Common myeloid progenitor, CD34-positive (primary cell): Measurements from ENCODE around the gene SDHAF2.

Source experiments
- CTCF ChIA-PET: fragments of 350-600 bp; sonication (Branson Sonifier 250); formaldehyde crosslinking; loops from one replicate; lab custom pipeline; 2021; ENCODE audit warnings: antibody characterized with exemption; lab: Charles Lee
- POLR2A ChIA-PET: fragments of 350-600 bp; sonication (Branson Sonifier 250); formaldehyde crosslinking; loops from one replicate; lab custom pipeline; 2021; ENCODE audit warnings: antibody characterized with exemption; lab: Charles Lee
- DNase-seq, 3 donors: peaks; one replicate each; pipeline versions ENCODE4 v3.0.0 to v3.0.0-alpha.2; 2013
- H3K27ac ChIP-seq, 2 experiments: 1 replicate in 1 of 2; 2 replicates in 1 of 2; pipeline ENCODE4 v1.7.0; 2013; ENCODE audit warnings: inconsistent platforms in 2 of 2, low read length in 2 of 2, mild to moderate bottlenecking in 2 of 2, low read depth in 1 of 2, moderate library complexity in 1 of 2; ENCODE audit not compliant: severe bottlenecking in 2 of 2, insufficient read depth in 1 of 2, poor library complexity in 1 of 2
- H3K27me3 ChIP-seq, 5 experiments: replicated peaks in 2 of 5; 1 replicate in 3 of 5; 2 replicates in 2 of 5; pipeline versions ENCODE4 v1.6.1 to v1.7.0; 2013; ENCODE audit warnings: low read length in 4 of 5, mild to moderate bottlenecking in 2 of 5, moderate library complexity in 2 of 5, inconsistent platforms in 1 of 5; ENCODE audit not compliant: insufficient read depth in 5 of 5, control insufficient read depth in 4 of 5
- H3K36me3 ChIP-seq, 4 experiments: 1 replicate in 2 of 4; 2 replicates in 2 of 4; pipeline versions ENCODE4 v1.6.1 to v1.7.0; 2013; ENCODE audit warnings: low read length in 3 of 4, control low read depth in 1 of 4, mild to moderate bottlenecking in 1 of 4; ENCODE audit not compliant: control insufficient read depth in 4 of 4, insufficient read depth in 4 of 4
- H3K4me1 ChIP-seq, 4 experiments: 1 replicate in 3 of 4; 2 replicates in 1 of 4; pipeline versions ENCODE4 v1.6.1 to v1.7.1; 2013; ENCODE audit warnings: low read length in 3 of 4, mild to moderate bottlenecking in 3 of 4, control low read depth in 1 of 4, inconsistent platforms in 1 of 4, moderate library complexity in 1 of 4; ENCODE audit not compliant: control insufficient read depth in 4 of 4, insufficient read depth in 4 of 4; ENCODE audit errors: control extremely low read depth in 1 of 4
- H3K4me3 ChIP-seq, 7 experiments: 1 replicate in 4 of 7; 2 replicates in 3 of 7; pipeline versions ENCODE4 v1.5.1 to v1.7.0; 2013; ENCODE audit warnings: mild to moderate bottlenecking in 7 of 7, low read length in 6 of 7, moderate library complexity in 6 of 7, inconsistent platforms in 2 of 7, low read depth in 2 of 7, control low read depth in 1 of 7; ENCODE audit not compliant: insufficient read depth in 4 of 7, control insufficient read depth in 1 of 7; ENCODE audit errors: extremely low read depth in 1 of 7
- H3K9me3 ChIP-seq, 5 experiments: 1 replicate in 4 of 5; 2 replicates in 1 of 5; pipeline versions ENCODE4 v1.6.1 to v1.7.1; 2013; ENCODE audit warnings: low read length in 4 of 5, mild to moderate bottlenecking in 2 of 5, inconsistent platforms in 1 of 5, low read depth in 1 of 5, moderate library complexity in 1 of 5; ENCODE audit not compliant: control insufficient read depth in 4 of 5, insufficient read depth in 2 of 5; ENCODE audit errors: control extremely low read depth in 1 of 5
- WGBS: methylation state at CpG from one replicate; pipeline ENCODE4 v1.1.5; 2013; ENCODE audit not compliant: insufficient coverage; 5-methylcytosine and 5-hydroxymethylcytosine counted together

Gene SDHAF2

DNA sequence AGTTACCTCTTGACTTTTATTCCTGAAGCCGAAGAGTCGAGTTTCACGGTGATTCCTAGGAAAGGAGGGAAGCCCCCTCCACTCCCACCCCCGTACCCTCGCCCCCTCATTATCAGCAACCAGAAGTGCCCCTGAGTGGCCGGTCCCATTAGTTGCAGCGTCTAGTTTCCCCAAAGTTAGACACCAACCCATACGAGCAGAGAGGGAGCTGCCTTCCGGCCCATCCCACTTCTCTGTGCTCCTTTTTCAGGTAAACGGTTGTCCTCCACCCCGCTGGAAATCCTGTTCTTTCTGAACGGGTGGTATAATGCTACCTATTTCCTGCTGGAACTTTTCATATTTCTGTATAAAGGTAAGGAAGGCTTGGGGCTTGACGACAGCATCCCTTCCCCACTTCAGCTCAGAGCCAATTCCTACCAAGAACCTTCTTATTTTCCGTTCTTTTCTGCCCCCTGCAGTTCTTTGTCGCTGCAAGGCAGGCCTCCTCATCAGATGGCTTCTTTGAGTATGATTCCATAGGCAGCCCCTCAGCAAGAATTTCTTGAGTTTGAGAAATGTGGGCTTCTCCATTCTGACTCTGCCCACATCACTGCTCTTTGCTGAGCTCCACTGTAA is 36.8 kb upstream of the SDHAF2 start:
- no peaks in the 10 kb centered on the region for H3K9me3 ChIP-seq
- H3K4me1 ChIP-seq, result peaks cover 4 to 24% (median 21%) of the 10 kb centered on the region in 4 experiments
- H3K27me3 ChIP-seq, result no peaks in the 10 kb centered on the region
- peak overlapping the region; percentile 40 to 78 for H3K27ac ChIP-seq
- peak overlapping the region; percentile 74 to 95 (median 81) for H3K4me3 ChIP-seq
- CTCF ChIA-PET, result interaction anchor here (0.8 to 14.4 kb wide), 15 partner anchors 9 to 265 kb away, joined by 3 to 341 read pairs (median 5); partner anchors contain the start of genes CPSF7, CYB561A3, DDB1 and SDHAF2
- peaks cover 5 to 19% (median 11%) of the 10 kb centered on the region in 4 experiments for H3K36me3 ChIP-seq
- DNase-seq, result peak; percentile 55 to 68 (median 64)
- POLR2A ChIA-PET, result interaction anchor here (0.9 to 2.7 kb wide), 3 partner anchors 31 to 37 kb away, joined by 3 to 7 read pairs (median 3); partner anchors contain the start of genes CPSF7, CYB561A3, SDHAF2 and TMEM138
- 0% methylated on average over 10 of the region's 15 CpGs for WGBS

DNA sequence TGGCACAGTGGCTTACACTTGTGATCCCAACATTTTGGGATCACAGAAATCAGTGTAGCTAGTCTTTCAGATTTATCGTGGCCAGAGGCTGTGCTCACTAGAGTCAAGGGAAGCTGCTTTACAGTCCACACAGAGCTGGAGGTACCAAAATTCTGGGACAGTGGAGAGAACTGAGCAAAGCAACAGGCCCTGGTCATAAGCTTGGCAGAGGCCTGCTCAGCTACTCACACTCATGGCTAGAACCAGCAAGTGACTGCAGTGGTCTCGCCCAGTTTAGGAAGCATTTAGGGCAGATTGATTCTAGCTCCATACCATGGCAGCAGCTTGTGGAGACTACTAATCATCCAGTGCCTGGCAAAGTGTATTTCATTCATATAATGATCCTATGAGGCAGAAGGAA is 28.8 kb upstream of the SDHAF2 start:
- CTCF ChIA-PET, result interaction anchor here (0.7 to 10.7 kb wide), 13 partner anchors 8 to 199 kb away, joined by 3 to 83 read pairs (median 4); partner anchors contain the start of gene VWCE
- H3K9me3 ChIP-seq, result no peaks in the 10 kb centered on the region
- WGBS, result 95% methylated on average over 2 of the region's 2 CpGs
- no peaks in the 10 kb centered on the region for H3K27me3 ChIP-seq
- peak overlapping the region in 1 of 2 experiments; percentile 35 for H3K27ac ChIP-seq
- POLR2A ChIA-PET, result interaction anchor here (0.7 to 1.1 kb wide), 2 partner anchors 28 to 55 kb away, joined by 3 to 5 read pairs; partner anchors contain the start of genes CPSF7 and SDHAF2
- no peak for DNase-seq
- H3K4me3 ChIP-seq, result no peak overlapping the region
- H3K4me1 ChIP-seq, result no peaks in the 10 kb centered on the region
- peaks cover 26 to 61% (median 43%) of the 10 kb centered on the region in 4 experiments for H3K36me3 ChIP-seq

DNA sequence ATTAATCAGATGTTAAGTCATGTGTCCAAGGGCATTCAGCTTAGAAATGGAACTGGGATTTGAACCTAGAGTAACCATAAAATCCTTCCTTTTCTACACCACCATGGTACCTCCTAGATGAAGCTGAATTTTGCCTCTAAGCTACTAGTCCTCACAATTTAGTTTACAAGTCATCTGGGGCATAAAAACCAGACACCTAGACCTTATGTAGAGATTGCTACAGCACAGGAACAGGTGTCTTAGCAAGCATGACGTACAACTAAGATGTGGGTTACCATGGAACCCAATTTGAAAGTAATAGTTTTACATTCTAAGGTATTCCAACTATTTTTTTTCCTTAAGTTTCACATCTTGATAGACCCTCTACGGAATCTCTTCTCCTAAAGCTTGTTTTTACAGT is 28.4 kb upstream of the SDHAF2 start:
- DNase-seq, result no peak
- H3K27ac ChIP-seq, result peak overlapping the region in 1 of 2 experiments; percentile 35
- no peaks in the 10 kb centered on the region for H3K4me1 ChIP-seq
- H3K9me3 ChIP-seq, result no peaks in the 10 kb centered on the region
- H3K4me3 ChIP-seq, result no peak overlapping the region
- H3K27me3 ChIP-seq, result no peaks in the 10 kb centered on the region
- peaks cover 26 to 65% (median 45%) of the 10 kb centered on the region in 4 experiments for H3K36me3 ChIP-seq
- 94% methylated on average over 2 of the region's 2 CpGs for WGBS
- CTCF ChIA-PET, result interaction anchor here (0.7 to 10.7 kb wide), 13 partner anchors 8 to 200 kb away, joined by 3 to 83 read pairs (median 4); partner anchors contain the start of gene VWCE
- POLR2A ChIA-PET, result interaction anchor here (0.7 to 1.1 kb wide), 3 partner anchors 12 to 55 kb away, joined by 3 to 7 read pairs (median 5); partner anchors contain the start of genes CPSF7 and SDHAF2

DNA sequence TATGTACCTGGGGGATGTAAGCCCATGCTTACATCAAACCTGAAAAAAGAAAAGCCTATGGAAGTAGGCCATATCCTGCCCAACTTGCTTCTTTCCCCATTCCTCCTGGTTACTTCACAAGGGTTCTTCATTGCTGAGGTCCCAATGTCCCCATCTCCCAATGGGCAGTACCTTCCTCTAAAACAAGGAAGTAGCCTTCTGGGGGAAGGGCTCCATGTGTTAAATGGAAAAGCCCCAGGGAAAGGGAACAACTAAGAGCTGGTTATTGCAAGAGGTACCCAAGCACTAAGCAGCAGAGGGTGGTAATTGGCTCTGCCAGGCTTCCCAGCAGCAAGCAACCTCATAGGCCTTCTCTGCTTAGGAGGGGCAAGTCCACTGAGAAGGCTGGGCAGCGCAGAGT is 26.3 kb upstream of the SDHAF2 start:
- H3K27me3 ChIP-seq, result no peaks in the 10 kb centered on the region
- H3K9me3 ChIP-seq, result no peaks in the 10 kb centered on the region
- H3K4me1 ChIP-seq, result no peaks in the 10 kb centered on the region
- POLR2A ChIA-PET, result no interaction called here
- no peak for DNase-seq
- H3K4me3 ChIP-seq, result no peak overlapping the region
- 100% methylated on average over 1 of the region's 1 CpG for WGBS
- H3K27ac ChIP-seq, result no peak overlapping the region
- H3K36me3 ChIP-seq, result peaks cover 30 to 71% (median 51%) of the 10 kb centered on the region in 4 experiments
- CTCF ChIA-PET, result interaction anchor here (0.7 to 2.0 kb wide), 3 partner anchors 8 to 19 kb away, joined by 3 to 7 read pairs (median 3); partner anchors contain the start of gene TMEM216

DNA sequence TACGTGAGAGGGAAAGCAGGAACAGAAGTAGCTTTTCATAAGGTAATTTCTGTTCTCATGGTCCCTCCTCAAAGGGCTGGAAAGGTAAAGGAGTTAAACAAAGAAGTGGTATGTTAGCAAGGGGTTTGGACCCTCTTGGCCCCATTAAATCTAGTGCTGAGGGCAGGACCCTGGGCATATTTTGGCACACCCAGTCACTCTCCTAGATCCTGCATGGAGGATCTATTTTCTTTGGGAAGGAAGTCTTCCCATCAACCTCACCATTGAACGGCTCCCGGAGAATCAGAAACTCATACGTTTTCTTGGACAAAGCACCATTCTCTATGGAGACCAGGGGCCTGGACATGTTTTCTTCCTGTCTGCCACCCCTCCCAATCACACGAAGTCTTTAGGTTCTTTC is 25.8 kb upstream of the SDHAF2 start:
- Histone ChIP-seq H3K4me1 (no peaks in the 10 kb centered on the region), H3K4me3 (no peak overlapping the region), H3K9me3 (no peaks in the 10 kb centered on the region), H3K27me3 (no peaks in the 10 kb centered on the region), H3K27ac (no peak overlapping the region), H3K36me3 (peaks cover 32 to 73% (median 51%) of the 10 kb centered on the region in 4 experiments)
- DNase-seq, result no peak
- ChIA-PET CTCF (interaction anchor here (1.1 to 2.0 kb wide), 2 partner anchors 8 to 12 kb away, joined by 3 to 7 read pairs; partner anchors contain the start of gene TMEM216), POLR2A (no interaction called here)
- WGBS, result 95% methylated on average over 4 of the region's 5 CpGs

DNA sequence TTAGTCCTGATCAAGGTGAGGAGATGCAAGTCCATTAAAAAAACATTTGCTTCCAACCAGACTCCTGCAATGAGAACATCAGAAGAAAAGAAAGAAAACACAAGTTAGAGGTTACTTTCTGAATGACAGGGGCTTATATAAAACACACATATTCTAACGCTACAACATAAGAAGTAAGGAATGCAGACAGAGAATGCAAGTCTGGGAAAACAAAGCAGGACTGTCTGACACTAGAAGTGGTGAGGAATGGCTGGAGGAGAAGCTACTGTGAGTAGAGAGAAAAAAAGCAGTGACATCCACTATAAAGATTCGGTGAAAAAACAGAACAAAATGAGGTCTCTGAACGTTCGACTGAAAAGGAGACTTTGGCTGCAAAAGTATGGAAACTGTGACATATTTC is 25.3 kb upstream of the SDHAF2 start:
- 100% methylated on average over 3 of the region's 4 CpGs for WGBS
- H3K27ac ChIP-seq, result no peak overlapping the region
- ChIA-PET CTCF (interaction anchor here (2.0 kb wide), 1 partner anchor 12 kb away, joined by 7 read pairs; the partner anchor contains the start of gene TMEM216), POLR2A (no interaction called here)
- H3K4me1 ChIP-seq, result no peaks in the 10 kb centered on the region
- H3K9me3 ChIP-seq, result no peaks in the 10 kb centered on the region
- peaks cover 33 to 77% (median 53%) of the 10 kb centered on the region in 4 experiments for H3K36me3 ChIP-seq
- DNase-seq, result no peak
- H3K4me3 ChIP-seq, result no peak overlapping the region
- H3K27me3 ChIP-seq, result no peaks in the 10 kb centered on the region
